Endothelial cell of umbilical vein (primary cell): ENCODE data around the gene MYH9. TPM values are rescaled to one million over a fixed set of nuclear protein-coding genes. Genes with fewer than 3 reads are reported as not detected.

Experiments
- BruUV-seq: library from RNA; stranded (reverse); fragments of 400-500 nt; replicated peaks from 2 replicates; lab custom pipeline; 2021; lab: Mats Ljungman, UMichigan
- CTCF ChIA-PET: fragments of 300-600, 350-600 bp; sonication (Branson Sonifier 250); formaldehyde crosslinking; loops from one replicate; lab custom pipeline; 2021; ENCODE audit warnings: antibody characterized with exemption, inconsistent platforms; lab: Charles Lee
- POLR2A ChIA-PET: fragments of 300-600, 350-600 bp; sonication (Branson Sonifier 250); formaldehyde crosslinking; loops from one replicate; lab custom pipeline; 2021; ENCODE audit warnings: antibody characterized with exemption, inconsistent platforms; lab: Charles Lee
- DNase-seq: peaks from one replicate; pipeline ENCODE4 v3.0.0-alpha.2; 2011; ENCODE audit warnings: low read depth, low spot score
- FAIRE-seq: peaks from 2 replicates; lab custom pipeline; 2011; peaks lifted over from hg19 to GRCh38; lab: Jason Lieb, UNC
- H2AFZ ChIP-seq: 2 replicates; pipeline ENCODE4 v1.6.0; 2012; ENCODE audit warnings: low read depth, low read length, control low read depth, inconsistent platforms
- H3K27ac ChIP-seq: 2 replicates; pipeline ENCODE4 v1.5.1; 2011; ENCODE audit warnings: low read depth, mild to moderate bottlenecking, control low read depth, low read length, moderate library complexity; ENCODE audit not compliant: insufficient read depth
- H3K27me3 ChIP-seq, 2 experiments: 2 replicates each; pipeline versions ENCODE4 v1.6.0 to v1.6.1; 2011; ENCODE audit warnings: low read length in 2 of 2, mixed read lengths in 1 of 2; ENCODE audit not compliant: control insufficient read depth in 2 of 2, insufficient read depth in 2 of 2
- H3K36me3 ChIP-seq, 2 experiments: 2 replicates in 1 of 2; 3 replicates in 1 of 2; pipeline ENCODE4 v1.5.1; 2011; ENCODE audit warnings: low read length in 2 of 2, mild to moderate bottlenecking in 1 of 2, moderate library complexity in 1 of 2; ENCODE audit not compliant: control insufficient read depth in 2 of 2, insufficient read depth in 2 of 2; ENCODE audit errors: extremely low read depth in 1 of 2
- H3K4me1 ChIP-seq: 3 replicates; pipeline ENCODE4 v1.5.1; 2011; ENCODE audit warnings: mild to moderate bottlenecking, low read length; ENCODE audit not compliant: control insufficient read depth, insufficient read depth; ENCODE audit errors: extremely low read depth
- H3K4me2 ChIP-seq: 2 replicates; pipeline ENCODE4 v1.6.1; 2011; ENCODE audit warnings: low read length, control low read depth, mixed read lengths; ENCODE audit not compliant: insufficient read depth
- H3K4me3 ChIP-seq, 3 experiments: fragments of 200-600 bp in 1 of 3; sonication (generic), shearing (Covaris generic) in 1 of 3; replicated peaks in 1 of 3; 2 replicates each; pipeline ENCODE4 v1.5.1; 2011 to 2016; ENCODE audit warnings: control low read depth in 3 of 3, low read length in 3 of 3, mild to moderate bottlenecking in 2 of 3, inconsistent platforms in 1 of 3, low read depth in 1 of 3, moderate library complexity in 1 of 3; ENCODE audit not compliant: insufficient read depth in 1 of 3
- H3K79me2 ChIP-seq: 2 replicates; pipeline ENCODE4 v1.6.0; 2012; ENCODE audit warnings: low read length, inconsistent platforms; ENCODE audit not compliant: control insufficient read depth, insufficient read depth
- H3K9ac ChIP-seq: replicated peaks from 2 replicates; pipeline ENCODE3; 2011; ENCODE audit warnings: low read length, control low read depth; ENCODE audit not compliant: insufficient read depth; ENCODE audit errors: extremely low read depth
- H3K9me1 ChIP-seq: replicated peaks from 3 replicates; pipeline ENCODE4 v1.6.0; 2011; ENCODE audit warnings: mild to moderate bottlenecking, low read length; ENCODE audit not compliant: control insufficient read depth, insufficient read depth; ENCODE audit errors: extremely low read depth
- H3K9me3 ChIP-seq: replicated peaks from 2 replicates; pipeline ENCODE4 v1.5.1; 2012; ENCODE audit warnings: low read length, inconsistent platforms; ENCODE audit not compliant: control insufficient read depth, insufficient read depth
- H4K20me1 ChIP-seq: replicated peaks from 2 replicates; pipeline ENCODE3; 2011; ENCODE audit warnings: mild to moderate bottlenecking, low read length; ENCODE audit not compliant: control insufficient read depth, insufficient read depth; ENCODE audit errors: extremely low read depth
- CTCF ChIP-seq, 2 donors: IDR thresholded peaks; 1 replicate in 1 of 2; 2 replicates in 1 of 2; pipeline ENCODE4 v1.5.1; 2011; ENCODE audit warnings: low read length in 2 of 2, mild to moderate bottlenecking in 2 of 2, moderate library complexity in 2 of 2, control low read depth in 1 of 2, inconsistent platforms in 1 of 2, low read depth in 1 of 2; ENCODE audit not compliant: insufficient read depth in 1 of 2; ENCODE audit errors: extremely low read depth in 1 of 2
- FOS ChIP-seq: IDR thresholded peaks from 2 replicates; pipeline ENCODE4 v1.6.1; 2011; ENCODE audit warnings: mild to moderate bottlenecking, low read length, moderate library complexity, borderline replicate concordance; ENCODE audit not compliant: insufficient read depth
- JUN ChIP-seq: IDR thresholded peaks from 2 replicates; pipeline ENCODE4 v1.6.1; 2011; ENCODE audit warnings: borderline replicate concordance, low read depth; ENCODE audit not compliant: insufficient read length, insufficient read depth
- MAX ChIP-seq: IDR thresholded peaks from 2 replicates; pipeline ENCODE4 v1.6.1; 2011; ENCODE audit not compliant: insufficient read depth, insufficient read length
- POLR2A ChIP-seq: IDR thresholded peaks from 2 replicates; pipeline ENCODE4 v1.6.1; 2012; ENCODE audit warnings: low read depth, mild to moderate bottlenecking, control low read depth, low read length
- dilution Hi-C: fragments of 300-500 bp; cut with MboI; formaldehyde crosslinking; loops from one replicate; pipeline ENCODE4 v1.15.0; 2019; ENCODE audit warnings: low sequenced_read_pairs; ENCODE audit not compliant: extremely low pct_ligation_motif_present
- intact Hi-C: fragments of 100-400 bp; cut with micrococcal nuclease; formaldehyde crosslinking; loops from one replicate; pipeline ENCODE4 v1.10.0; 2022
- polyA plus RNA-seq, 4 experiments: library from polyadenylated mRNA; depleted of rRNA in 3 of 4; stranded (reverse) in 3 of 4; unstranded in 1 of 4; fragments of >200 nt; gene quantifications; 2 replicates each; pipeline versions ENCODE4 v1.2.1 to v1.2.3, GENCODE V29; 2011 to 2012; ENCODE audit warnings: missing spikeins in 1 of 4
- total RNA-seq: library from RNA; stranded (reverse); gene quantifications from 2 replicates; pipeline ENCODE4 v1.2.3, GENCODE V29; 2021

The MYH9 gene
- total and polyA plus RNA-seq, 2 donors (not counting 3 experiments of a cell fraction or from before 2014, with no cell fraction given) = 188 to 1,413 TPM

GRCh38 chr22:36435516-36436415, 48.0 kb upstream of the MYH9 start:
- dilution Hi-C loops (no loop called here), intact Hi-C loops (no loop called here)
- POLR2A ChIA-PET = no interaction called here
- H4K20me1 ChIP-seq = no peaks in the 10 kb centered on the region
- no peak overlapping the region for H2AFZ ChIP-seq
- no peak overlapping the region for H3K27ac ChIP-seq
- no peak for DNase-seq
- H3K36me3 ChIP-seq = no peaks in the 10 kb centered on the region
- no peak for FAIRE-seq
- CTCF ChIA-PET = no interaction called here
- no peak overlapping the region for H3K9ac ChIP-seq
- no peaks in the 10 kb centered on the region for H3K9me3 ChIP-seq
- H3K4me3 ChIP-seq = no peak overlapping the region
- H3K4me2 ChIP-seq = no peak overlapping the region
- no peak for TF ChIP-seq FOS
- TF ChIP-seq MAX = no peak
- no peak for TF ChIP-seq JUN
- no peak for TF ChIP-seq POLR2A
- TF ChIP-seq CTCF (IDR thresholded peaks at IDR 0.05; ENCODE audit: extremely low read depth in 1 of 2, insufficient read depth in 1 of 2, low read depth in 1 of 2, low read length in 2 of 2) = no peak
- H3K27me3 ChIP-seq = no peaks in the 10 kb centered on the region
- peaks cover 25% of the 10 kb centered on the region for H3K4me1 ChIP-seq
- no TSS peak for BruUV-seq
- H3K79me2 ChIP-seq = no peaks in the 10 kb centered on the region
- H3K9me1 ChIP-seq = no peaks in the 10 kb centered on the region
